HG03575 (cell line): ENCODE measurements around the gene ZNF599.

ENCODE experiments used
- ATAC-seq: cut with Tn5 transposase; IDR thresholded peaks from one replicate; pipeline ENCODE4 v1.9.1; 2021; ENCODE audit not compliant: unreplicated experiment, insufficient number of reproducible peaks, low FRiP score; ENCODE audit errors: extremely low read depth

Gene ZNF599

DNA sequence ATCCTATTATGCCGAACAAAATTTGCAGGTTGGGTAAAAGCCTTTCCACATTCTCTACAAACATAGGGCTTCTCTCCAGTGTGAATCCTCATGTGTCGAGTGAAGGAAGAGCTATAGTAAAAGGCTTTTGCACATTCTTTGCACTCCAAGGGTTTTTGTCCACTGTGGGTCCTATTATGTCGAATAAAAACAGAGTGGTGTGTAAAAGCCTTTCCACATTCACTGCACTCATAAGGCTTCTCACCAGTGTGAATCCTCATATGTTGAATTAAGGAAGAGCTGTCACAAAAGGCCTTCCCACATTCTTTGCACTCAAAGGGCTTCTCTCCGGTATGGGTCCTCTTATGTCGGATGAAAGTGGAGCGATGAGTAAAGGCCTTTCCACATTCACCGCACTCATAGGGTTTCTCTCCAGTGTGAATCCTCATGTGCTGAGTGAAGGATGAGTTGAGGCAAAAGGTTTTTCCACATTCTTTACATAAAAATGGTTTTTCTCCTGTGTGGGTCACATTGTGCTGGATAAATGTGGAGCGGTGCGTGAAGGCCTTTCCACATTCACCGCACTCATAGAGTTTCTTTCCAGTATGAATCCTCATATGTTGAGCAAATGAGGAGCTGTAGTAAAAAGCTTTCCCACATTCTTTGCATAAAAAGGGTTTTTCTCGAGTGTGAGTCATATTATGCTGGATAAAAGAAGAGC, 13.6 kb downstream of the ZNF599 start:
- ATAC-seq = no peak

GRCh38 chr19:34757441-34757840, 15.6 kb downstream of the ZNF599 start:
- no peak for ATAC-seq

DNA sequence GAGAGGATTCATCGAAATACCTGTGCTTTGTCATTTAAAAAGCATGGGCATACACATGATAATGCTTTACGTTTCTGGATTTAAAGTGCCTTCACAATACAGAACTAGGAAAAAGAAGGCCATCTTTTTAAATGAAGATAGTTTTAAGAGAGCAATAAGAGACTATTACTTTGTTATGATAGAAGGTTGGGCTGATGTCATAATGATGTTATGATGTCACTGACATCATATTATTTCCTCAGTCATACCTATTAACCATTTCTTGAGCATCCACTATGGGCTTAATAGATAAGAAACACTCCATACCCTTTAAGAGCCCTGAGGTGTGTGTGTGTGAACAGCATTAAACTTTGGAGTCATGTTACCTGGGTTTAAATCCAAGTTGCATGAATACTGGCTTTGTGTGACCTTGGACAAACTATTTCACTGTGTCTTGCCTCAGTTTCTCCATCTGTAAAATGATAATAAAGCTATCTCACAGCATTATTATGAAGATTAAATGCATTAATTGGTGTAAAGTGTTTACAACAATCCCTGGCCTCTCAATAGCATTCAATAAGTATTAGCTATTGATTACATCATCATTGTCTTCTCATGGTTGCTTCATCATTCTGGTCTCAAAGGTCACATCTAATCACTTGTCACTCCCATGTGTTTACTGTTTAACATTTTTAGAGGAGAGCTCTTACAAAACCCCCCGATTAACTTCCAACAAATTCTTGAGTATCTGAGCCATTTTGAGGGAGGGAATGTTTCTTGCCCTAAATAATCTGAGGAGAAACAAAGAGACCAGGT, 27.9 kb downstream of the ZNF599 start:
- no peak for ATAC-seq

GRCh38 chr19:34734537-34735103, 38.4 kb downstream of the ZNF599 start:
- ATAC-seq = no peak

GRCh38 chr19:34733746-34734536, 39.1 kb downstream of the ZNF599 start, which contains the start of gene ZNF181:
ZNF181 (plus strand) TSS chr19:34734243; CDS start chr19:34735038, 795 bp downstream.
- peak; percentile 49 for ATAC-seq

DNA sequence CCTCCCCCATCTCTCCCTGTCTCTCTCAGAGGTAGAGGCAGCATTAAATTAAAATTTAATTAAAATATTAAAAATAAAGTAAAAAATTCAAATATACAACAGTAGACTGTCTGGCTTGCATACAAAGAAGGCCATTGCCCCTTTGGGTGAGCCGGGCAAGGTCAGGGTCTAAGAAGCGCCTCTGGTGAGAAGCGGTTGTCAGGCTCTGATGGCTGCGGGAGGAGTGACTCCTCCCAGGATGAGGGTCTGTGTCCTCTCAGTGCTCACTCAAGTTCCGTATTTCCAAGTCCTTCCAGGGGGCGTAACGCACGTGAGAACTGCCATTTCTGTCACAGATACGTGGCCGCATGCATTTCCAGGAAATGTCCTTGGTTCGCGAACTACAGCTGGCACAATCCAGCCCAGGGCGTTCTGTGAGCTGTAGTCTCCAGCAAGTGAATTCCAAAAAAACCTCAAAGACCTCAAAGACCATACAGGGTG, 39.7 kb downstream of the ZNF599 start:
- ATAC-seq = peak; percentile 10

DNA sequence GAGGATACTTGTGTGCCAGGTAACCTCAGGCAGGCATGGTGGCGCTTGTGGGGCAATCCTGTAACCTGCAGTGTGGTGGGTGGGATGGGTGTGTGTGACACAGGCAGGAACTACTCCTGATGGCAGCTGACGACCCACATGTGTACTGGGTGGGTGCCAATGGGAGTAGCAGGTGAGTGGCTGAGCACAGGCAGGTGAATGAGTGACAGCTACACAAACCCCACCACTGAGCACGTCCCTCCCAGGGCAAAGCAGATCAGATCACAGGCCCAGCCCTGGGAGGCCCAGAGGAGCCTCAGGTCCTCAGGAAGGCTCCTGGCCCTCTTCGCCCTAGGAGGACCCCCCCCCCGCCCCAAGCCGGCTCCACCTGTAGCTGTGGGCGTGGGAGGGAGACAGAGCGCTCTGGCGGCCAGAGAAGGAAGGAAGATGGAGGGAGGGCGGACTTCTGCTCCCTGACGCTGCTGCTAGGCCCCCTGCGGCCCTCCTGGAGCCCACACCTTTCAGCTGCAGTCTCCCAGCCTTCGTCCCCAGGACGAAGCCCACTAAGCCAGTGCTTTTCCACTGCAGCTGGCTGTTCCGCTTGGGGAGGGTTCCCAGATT, 40.3 kb downstream of the ZNF599 start:
- ATAC-seq = no peak

DNA sequence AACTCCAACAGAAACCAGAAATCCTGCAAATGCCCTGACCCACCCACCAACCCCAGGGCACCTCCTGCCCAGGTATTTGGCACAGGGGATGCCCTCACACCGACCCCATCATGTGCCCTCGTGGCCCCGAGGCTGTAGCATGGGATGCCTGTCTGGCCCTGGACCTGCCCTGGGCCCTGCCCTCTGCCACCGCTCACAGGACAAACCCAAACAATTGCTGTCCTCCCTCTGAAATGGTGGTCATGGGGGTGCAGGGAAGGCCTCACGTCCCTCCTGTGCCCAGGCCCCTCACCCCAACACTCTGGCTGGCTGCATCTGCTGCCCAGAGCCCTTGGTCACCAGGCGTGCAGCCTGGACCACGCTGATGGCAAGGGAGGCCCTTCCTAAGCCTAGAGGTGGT, 41.1 kb downstream of the ZNF599 start:
- no peak for ATAC-seq

DNA sequence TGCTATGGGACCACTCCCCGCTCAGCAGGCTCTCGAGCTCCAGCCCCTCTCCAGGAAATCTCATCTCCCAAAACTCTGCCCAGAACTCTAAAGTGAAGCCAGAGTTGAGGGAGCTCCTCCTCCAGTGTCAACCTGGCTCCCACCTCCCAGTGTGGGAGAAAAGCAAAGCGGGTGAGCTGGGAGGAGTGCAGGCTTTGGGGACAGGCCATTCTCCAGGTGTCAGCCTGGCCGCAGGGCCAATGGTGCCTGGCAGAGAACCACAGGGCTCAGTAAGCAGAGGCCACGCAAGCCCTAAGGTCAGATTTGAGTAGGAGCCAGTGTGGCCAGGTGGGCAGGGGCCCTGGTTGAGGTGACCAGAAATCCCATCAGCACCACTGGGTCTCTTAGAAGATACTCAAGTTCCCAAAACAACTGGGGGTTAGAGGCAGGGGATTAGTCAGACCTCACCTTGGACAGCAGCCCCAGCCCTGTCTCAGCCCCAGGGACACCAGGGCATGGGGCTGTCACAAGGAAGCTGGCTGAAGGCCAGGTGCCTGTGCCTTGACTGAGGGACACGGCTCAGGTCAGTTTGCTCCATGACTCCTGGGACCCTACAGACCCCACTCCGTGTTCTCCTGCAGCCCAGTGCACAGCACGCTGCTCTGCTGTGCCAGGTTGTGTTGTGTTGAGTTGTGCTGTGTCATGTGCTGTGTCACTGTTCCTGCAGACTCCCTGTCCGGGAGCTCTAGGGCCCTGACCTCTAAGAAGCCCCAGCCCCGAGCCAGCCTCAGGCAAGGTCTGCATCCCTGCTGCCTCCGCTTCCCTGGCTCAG, 41.8 kb downstream of the ZNF599 start:
- no peak for ATAC-seq

DNA sequence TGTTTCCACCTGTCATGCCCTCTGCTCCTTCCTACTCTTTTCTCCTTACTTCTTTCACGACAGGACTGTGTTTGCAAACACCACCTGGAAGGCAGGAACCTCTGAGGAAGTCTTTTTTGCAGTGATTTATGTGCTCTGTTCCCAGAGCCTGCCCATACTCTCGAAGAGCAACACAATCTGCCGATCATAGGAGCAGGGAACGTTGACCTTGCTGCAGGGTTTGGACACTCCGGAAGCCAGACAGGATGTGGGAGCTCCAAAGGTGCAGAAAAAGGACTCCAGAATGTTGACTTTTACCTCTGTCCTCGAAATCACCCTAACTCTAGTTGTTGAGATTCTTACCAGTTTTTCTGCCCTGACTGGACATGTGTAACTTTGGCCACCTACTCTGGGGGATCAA, 47.6 kb downstream of the ZNF599 start:
- ATAC-seq = no peak

GRCh38 chr19:34722353-34722752, 50.7 kb downstream of the ZNF599 start:
- no peak for ATAC-seq

- ATAC-seq = no peak
Observed at GRCh38 chr19:34715357-34715756, 57.7 kb downstream of the ZNF599 start.

DNA sequence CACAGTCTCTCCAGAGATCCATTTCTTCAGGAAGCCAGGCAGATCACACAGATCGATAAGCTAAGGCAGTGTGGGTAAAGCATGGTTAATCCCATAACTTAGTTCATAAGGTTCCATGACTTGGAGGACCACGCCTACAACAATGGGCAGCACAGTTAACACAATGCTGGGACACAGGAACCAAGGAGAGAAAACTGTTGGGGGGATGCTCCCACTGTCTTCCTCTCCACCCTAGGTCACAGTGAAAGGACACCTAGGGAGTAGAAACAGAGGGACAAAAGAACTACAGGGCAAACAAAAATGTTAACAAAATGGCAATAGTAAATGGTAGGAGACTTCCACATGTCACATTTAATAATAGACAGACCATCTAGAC, 59.8 kb downstream of the ZNF599 start:
- ATAC-seq = no peak

GRCh38 chr19:34712395-34713261, 60.4 kb downstream of the ZNF599 start:
- no peak for ATAC-seq

DNA sequence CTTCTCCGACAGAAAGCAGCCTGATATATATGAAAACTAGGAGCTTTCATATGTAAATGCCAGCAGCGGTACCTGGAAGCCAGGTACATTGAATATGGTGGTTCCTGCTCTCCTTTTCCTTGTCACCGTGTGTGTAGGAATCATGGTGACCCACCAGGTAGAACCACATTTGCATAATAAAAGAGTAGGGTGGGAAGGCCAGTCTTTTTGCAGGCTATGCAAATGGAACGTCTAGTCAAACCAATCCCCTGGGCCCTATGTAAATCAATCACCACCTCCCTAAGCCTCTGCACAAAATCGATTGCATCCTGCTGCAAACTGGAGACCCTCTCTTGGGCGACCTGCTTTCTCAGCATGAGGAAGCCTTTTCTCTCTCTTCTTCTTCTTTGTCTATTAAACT, 61.1 kb downstream of the ZNF599 start:
- no peak for ATAC-seq
